Lower leg skin (tissue), 3 donors: ENCODE results near the gene ZC3H18.

ENCODE experiments used
- POLR2A ChIP-seq, 2 donors: fragments of 450-650 bp; IDR thresholded peaks; one replicate each; pipeline ENCODE4 v1.6.1; 2016 to 2017; ENCODE audit warnings: antibody characterized with exemption in 2 of 2, mild to moderate bottlenecking in 1 of 2, moderate library complexity in 1 of 2
- TF ChIP-seq, protein P1 (sequence below), 3 donors: fragments of 450-650 bp; IDR thresholded peaks; one replicate each; pipeline ENCODE4 v1.5.1; 2016; ENCODE audit warnings: antibody characterized with exemption in 3 of 3, mild to moderate bottlenecking in 3 of 3, moderate library complexity in 2 of 3

DNA sequence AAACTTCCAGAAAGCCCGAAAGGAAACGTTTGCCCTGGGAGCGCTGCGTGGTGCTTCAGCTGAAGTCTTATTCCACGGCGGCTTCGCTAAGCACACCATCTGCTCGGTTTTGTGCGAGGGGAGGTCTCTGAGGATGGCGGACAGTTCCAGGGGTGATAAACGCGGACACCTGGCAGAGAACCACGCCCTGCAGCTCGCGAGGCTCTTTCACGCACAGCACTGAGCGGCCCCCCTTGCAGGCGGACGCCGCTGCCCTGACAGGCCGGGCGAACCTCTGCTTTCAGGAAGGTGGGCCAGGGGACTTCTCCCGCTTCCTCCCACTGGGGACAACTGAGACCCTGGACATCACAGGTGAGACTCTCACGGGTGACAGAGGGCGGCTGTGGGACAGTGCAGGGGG is 89.0 kb downstream of the ZC3H18 start:
- TF ChIP-seq, protein P1, sequence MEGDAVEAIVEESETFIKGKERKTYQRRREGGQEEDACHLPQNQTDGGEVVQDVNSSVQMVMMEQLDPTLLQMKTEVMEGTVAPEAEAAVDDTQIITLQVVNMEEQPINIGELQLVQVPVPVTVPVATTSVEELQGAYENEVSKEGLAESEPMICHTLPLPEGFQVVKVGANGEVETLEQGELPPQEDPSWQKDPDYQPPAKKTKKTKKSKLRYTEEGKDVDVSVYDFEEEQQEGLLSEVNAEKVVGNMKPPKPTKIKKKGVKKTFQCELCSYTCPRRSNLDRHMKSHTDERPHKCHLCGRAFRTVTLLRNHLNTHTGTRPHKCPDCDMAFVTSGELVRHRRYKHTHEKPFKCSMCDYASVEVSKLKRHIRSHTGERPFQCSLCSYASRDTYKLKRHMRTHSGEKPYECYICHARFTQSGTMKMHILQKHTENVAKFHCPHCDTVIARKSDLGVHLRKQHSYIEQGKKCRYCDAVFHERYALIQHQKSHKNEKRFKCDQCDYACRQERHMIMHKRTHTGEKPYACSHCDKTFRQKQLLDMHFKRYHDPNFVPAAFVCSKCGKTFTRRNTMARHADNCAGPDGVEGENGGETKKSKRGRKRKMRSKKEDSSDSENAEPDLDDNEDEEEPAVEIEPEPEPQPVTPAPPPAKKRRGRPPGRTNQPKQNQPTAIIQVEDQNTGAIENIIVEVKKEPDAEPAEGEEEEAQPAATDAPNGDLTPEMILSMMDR (IDR thresholded peaks at IDR 0.05): no peak
- no peak for TF ChIP-seq POLR2A (IDR thresholded peaks at IDR 0.05)
